HCT116 (cell line): ENCODE data around the gene PEMT.

ENCODE experiments used
- CTCF ChIP-seq, 3 experiments: fragments of 200-600 bp in 1 of 3; sonication (generic) in 1 of 3; IDR thresholded peaks in 2 of 3; conservative IDR thresholded peaks in 1 of 3; 2 replicates each; pipeline ENCODE4 v1.5.1; 2012 to 2017; ENCODE audit warnings: low read depth in 2 of 3, low read length in 2 of 3, antibody characterized with exemption in 1 of 3, borderline replicate concordance in 1 of 3, control low read depth in 1 of 3, mild to moderate bottlenecking in 1 of 3, mixed read lengths in 1 of 3, mixed run types in 1 of 3, moderate library complexity in 1 of 3; ENCODE audit not compliant: insufficient read depth in 1 of 3
- EZH2 ChIP-seq: fragments of 200-600 bp; sonication (generic); IDR thresholded peaks from 2 replicates; pipeline ENCODE4 v1.6.1; 2017; ENCODE audit warnings: antibody characterized with exemption, mixed run types
- POLR2A ChIP-seq: IDR thresholded peaks from 2 replicates; pipeline ENCODE4 v1.7.0; 2011; ENCODE audit warnings: borderline replicate concordance; ENCODE audit not compliant: insufficient read depth, insufficient read length; ENCODE audit errors: extremely low read depth

DNA sequence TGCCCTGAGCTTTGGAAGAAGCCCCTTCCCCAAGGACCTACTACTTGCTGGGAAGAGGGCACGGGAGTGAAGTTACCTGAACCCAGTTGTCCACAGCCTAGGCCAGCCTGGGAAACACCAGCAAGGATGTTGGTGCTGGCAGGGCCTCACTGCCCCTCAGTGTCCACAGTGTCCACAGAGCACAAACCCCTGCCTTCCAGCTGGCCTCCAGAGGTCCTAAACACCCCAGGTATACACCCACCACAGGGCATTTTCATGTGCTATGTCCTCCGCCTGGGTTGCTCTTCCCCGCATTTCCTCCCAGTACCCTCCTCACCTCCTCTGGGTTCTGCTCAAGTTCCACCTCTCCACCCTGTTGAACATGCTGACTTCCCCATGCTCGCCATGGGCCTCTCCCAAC lies 4.2 kb upstream of the PEMT start:
- no peak for TF ChIP-seq POLR2A
- no peak for TF ChIP-seq CTCF (IDR thresholded peaks at IDR 0.05 in 2 of 3, conservative IDR thresholded peaks at IDR 0.05 in 1 of 3; ENCODE audit: borderline replicate concordance in 1 of 3, insufficient read depth in 1 of 3, low read depth in 2 of 3, low read length in 2 of 3)
- no peak for TF ChIP-seq EZH2
